H54 (cell line): ENCODE results near the gene ALG9.

Experiments
- DNase-seq: peaks from one replicate; pipeline ENCODE4 v3.0.0; 2011; ENCODE audit warnings: low spot score, mixed read lengths; ENCODE audit not compliant: insufficient read length
- FAIRE-seq: peaks from 3 replicates; lab custom pipeline; 2011; peaks lifted over from hg19 to GRCh38; lab: Jason Lieb, UNC
- POLR2A ChIP-seq: IDR thresholded peaks from 2 replicates; pipeline ENCODE4 v1.6.1; 2011; ENCODE audit warnings: low read depth, mild to moderate bottlenecking, low read length

ALG9 gene

DNA sequence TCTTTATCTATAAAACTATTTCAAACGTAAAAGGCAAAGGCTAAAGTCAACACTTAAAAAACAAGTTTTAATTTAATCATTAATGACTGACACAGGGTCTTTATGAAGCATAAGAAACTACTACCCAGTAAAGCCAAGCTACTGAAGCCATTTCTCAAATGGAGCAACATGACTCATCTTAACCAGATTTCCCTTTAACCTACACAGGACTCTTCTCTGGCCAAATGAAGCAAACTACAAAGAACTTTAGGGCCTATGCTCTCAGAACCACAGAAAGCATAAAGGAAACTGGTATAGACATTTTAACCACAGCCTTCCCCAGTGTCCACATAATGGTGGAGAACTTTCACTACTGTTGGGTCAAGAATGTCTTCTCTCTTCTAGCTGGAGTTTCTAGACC lies 34.7 kb downstream of the ALG9 start:
- DNase-seq (no peak), FAIRE-seq (peak; percentile 20)
- no peak for TF ChIP-seq POLR2A

DNA sequence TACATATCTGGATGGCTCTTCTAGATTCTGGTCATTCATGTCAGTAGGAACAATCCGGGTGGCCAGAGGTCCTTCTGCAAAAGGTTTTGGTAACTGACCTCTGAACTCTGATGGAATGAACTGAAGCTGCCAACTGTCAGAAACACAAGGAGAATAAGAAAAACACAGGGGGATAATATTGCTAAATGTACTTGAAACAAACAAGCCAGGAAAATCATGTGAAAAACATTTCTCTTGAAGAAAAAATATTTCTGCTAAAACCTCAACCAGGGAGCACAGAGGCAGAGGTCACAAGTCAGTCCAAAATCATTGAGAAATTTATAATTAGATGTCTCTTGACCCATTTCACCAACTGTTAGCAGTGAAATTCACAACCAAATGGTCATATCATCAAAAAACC lies 35.2 kb downstream of the ALG9 start:
- DNase-seq (no peak), FAIRE-seq (no peak)
- no peak for TF ChIP-seq POLR2A

DNA sequence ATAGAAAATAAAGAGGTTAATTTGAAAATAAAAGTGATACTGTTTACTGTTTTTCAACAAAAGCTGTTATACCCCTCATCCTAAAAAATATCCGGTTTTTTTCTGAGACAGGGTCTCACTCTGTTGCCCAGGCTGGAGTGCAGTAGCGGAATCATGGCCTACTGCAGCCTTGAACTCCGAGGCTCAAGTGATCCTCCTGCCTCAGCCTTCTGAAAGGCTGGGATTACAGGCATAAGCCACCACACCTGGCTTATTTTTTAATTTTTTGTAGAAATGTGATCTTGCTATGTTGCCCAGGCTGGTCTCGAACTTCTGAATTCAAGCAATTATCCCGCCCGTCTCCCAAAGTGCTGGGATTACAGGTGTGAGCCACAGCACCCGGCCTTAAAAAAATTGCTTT lies 35.7 kb downstream of the ALG9 start:
- TF ChIP-seq POLR2A = no peak
- FAIRE-seq (no peak), DNase-seq (no peak)

DNA sequence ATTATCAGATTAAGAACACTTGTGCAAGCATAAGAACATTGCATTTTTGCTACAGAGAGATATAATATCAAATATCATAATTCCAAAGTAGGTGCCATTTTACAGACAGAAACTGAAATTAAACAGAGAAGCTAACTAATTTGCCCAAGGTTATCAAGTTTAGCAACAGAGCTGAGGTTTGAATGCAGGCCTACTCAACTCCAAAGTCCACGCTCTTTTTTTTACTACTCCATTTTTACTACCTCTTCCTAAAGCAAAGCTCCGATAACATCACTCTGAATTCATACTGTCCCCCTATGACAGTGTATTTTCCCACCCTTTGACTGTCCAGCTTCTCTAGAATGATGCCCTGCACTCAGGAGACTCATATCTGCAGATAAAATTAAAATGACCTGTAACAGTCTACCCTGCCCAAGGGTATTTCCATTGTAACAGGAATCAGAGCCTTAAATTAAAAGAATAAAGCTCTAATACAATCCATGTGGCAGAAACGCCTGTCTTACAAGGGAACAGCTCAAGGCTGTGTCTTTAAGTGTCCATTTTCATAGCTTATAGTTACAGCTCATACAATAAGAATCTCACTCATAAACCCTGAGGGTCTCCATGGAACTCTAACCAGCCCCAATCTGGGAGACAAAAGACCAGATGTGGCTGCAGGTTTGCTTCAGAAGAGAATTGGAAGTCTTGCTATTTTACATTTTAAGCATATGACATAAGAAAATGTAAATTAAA lies 36.8 kb downstream of the ALG9 start:
- FAIRE-seq (no peak), DNase-seq (no peak)
- TF ChIP-seq POLR2A = no peak

DNA sequence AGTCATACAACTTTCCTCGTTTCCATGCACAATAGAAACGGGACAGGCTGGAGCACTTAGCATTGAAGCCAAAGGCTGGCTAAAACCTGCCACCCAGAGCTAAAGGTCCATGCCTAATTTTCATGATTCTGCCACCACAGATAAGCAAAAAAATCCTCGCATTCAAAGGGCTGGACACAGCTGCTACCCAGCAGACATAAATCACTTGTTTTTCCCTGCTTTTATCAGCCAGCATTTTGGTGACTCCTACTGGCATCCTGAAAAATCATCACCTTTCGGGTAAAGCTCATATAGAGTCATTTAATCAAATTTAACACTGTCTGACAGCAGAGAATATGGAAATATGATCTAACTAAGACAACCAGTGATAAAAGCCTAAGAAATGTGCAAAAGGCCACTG lies 37.9 kb downstream of the ALG9 start:
- TF ChIP-seq POLR2A = no peak
- FAIRE-seq (no peak), DNase-seq (no peak)

DNA sequence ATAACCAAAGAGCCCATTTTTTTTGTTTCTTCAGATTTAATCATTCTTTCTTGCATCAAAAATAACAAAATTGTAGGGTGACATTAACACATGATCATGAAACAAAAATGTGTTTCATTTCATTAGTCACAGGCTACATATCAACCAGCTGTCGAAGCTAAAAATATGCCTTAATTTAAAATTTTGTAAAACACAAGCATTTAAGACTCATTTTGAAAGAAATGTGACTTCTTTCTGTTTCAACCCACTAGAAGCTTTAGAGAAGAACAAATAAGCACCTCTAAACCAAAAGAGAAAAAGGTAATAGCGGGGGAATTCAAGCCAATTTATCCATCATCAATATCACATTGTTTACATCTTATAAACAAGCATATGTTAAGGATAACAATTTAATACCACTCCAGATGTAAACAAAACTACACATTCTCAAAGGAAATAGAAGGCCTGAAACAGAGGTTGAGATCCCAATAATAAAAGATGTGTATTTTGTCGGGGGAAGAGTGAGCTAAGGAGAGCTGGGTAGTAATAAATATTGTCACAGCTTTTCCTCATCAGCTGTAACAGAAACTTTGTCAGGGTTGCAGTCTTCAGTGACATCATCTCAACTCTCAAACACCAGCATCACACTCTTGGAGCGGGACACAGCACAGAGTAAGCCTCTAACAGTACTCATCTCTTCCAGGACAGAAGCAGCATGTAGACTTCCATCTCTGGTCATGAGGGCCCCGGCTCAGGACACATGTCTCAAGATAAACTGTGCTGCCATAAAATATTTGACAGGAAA lies 42.0 kb downstream of the ALG9 start:
- FAIRE-seq (no peak), DNase-seq (no peak)

DNA sequence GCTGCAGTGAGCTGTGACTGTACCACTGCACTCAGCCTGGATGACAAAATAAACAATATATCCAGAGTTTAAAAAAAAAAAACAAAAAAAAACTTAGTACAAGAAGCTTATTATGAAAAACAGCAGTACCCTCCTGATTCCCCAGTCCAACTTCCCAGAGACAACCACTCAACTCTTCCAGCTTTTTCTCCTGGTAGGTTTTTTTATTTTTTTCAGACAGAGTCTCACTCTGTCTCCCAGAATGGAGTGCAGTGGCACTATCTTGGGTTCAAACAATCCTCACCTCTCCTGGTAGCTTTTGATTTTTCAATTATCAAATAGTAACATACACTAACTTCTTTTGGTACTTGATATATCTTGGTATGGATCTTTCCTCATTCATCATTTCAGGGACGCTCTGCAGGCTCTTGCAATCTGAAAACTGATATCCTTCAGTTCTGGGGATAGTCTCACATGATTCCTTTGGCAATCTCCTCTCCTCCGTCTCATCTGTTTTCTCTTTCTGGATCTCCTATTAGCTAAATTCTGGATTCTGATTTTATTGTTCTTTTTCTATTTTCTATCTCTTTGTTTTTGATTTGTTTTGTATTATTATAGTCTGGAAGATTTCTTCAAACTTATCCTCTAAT lies 44.9 kb downstream of the ALG9 start:
- FAIRE-seq (no peak), DNase-seq (no peak)

More for the DNA sequence above, 42.0 kb downstream of the ALG9 start:
- TF ChIP-seq POLR2A = no peak

DNA sequence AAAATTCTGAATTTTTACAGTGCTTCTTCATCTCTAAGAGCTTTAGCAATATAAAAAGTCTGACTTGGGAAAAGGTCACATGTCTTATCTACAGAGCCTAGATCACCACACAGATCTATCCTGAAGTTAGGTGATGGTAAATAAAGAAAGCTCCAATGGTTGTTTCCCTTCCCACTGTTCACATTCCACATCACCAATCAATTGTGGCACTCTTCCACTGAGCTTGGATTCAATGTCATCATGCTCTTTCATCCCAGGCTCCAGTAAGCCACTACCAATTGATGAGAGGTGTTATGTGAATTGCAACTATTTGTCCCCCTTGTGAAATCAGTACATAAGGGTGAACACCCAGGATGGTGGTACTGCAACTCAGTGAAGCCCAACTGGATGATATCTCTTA lies 47.8 kb downstream of the ALG9 start:
- no peak for TF ChIP-seq POLR2A
- FAIRE-seq (peak; percentile 6), DNase-seq (no peak)

More for the DNA sequence above, 44.9 kb downstream of the ALG9 start:
- TF ChIP-seq POLR2A = no peak

DNA sequence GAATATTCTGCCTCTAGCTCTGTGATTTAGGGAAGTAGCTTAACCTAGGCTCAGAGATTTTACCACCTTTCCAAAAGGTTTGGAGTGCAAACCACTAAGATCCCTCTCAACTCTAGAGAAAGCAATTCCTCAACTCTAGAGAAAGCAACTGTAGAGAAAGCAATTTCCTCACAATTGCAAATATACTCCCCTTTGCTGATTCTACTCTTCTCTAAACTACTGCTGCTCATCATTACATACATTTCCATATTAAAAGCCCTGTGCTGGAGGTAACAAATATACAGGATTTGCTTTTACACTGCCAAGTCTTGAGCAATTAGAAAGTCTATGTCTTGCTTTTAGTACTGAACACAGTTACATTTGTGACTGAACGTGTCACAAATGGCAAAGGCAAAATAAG lies 48.2 kb downstream of the ALG9 start:
- FAIRE-seq (no peak), DNase-seq (no peak)
- no peak for TF ChIP-seq POLR2A

DNA sequence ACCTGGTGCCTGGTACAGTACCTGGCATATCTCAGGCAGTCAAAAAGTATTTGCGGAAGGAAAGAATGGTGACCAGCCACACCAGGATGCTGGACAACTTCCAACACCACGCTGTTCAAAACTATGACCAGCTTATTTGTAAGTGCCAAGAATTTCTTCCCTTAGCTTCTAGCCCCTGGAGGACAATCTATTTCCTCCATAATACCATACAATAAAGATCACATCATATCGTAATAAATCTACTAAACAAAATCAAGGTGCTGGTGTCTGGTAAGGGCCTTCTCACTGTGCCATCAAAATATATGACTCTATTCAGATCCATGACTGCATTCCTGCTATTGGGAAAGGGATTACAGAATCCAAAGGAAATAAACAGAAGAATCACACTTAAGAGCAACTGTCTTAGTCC lies 51.5 kb downstream of the ALG9 start:
- no peak for TF ChIP-seq POLR2A
- FAIRE-seq (no peak), DNase-seq (no peak)

DNA sequence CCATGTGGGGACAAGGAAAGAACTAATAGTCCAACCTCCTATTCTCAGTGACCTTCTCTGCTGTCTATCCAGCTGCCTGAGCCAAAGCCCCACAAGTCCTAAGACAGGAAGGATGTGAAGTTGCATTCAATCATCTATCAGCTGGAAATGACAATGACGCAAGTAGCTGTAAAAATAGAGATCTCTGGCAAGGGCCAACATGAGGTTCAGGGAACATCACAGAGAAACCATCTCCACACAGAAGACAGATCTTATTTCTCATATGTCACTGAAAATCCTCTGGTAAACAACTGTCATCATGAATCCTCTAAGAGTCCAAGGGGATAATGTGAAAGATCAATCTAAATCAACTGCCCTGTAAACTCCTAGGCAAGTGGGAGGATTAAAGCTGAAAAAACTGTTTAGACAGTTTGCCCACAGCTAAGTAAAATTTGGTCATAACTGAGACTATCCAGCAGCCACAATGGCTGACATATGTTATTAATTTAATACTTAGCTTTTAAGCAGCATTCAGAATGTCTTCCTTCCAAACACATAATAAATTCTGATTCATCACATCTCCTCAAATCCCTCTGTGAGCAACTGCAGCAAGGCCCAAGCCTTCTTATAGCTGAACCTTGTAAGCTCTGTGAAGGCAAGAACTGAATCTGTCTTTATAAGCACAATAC lies 52.1 kb downstream of the ALG9 start:
- no peak for FAIRE-seq
- no peak for DNase-seq
- TF ChIP-seq POLR2A = no peak

DNA sequence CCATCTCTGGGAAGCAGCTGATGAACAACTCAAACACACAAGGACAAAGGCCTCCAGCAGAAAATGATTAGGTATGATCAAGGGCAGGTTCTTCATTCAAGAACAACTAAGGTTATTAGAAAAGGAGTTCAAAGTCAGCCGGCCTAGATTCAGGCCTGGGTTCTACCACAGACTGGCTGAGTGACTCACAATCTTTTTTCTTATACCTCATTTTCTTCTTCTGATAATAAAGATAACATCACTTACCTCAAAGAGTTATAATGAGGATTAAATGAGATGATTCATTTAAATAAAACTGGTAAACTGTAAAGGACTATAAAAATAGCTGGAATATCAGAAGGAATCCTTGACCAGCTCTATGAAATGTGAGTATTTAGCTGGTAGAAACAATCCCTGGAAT lies 55.9 kb downstream of the ALG9 start:
- TF ChIP-seq POLR2A = no peak
- FAIRE-seq (no peak), DNase-seq (no peak)

DNA sequence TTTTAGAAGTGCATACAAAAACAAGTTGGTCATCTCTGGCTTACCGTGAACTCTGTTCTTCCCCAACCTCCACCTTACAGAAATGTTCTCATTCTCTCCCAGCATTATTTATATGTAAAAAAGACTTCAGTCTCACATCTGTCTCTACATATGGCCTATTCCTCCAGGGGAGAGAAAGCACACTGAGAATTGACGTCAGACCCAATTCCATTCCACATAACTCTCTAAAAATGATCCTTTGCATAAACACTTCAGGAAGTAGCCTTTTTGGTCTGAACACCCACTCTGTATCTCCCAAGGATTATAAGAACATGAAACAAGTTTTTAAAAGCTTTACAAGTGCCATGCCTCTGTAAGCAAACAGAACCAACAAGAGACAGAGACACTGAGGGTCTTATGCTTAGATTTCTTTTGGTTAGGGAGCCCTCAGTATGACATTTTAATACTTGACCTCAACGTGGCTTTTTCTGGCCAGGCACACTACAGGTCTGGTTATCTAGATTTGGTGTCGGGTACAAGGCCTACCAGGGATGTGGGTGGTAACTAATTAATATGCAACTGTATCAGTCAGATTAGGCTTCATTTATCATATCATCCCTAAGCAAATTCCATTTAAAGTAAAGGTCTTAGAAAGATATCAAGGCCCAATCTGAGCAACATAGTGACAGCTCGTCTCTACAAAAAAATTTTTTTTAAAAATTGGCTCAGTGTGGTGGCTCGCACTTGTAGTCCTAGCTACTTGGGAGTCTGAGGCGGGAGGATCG lies 56.6 kb downstream of the ALG9 start:
- no peak for DNase-seq
- no peak for FAIRE-seq
- TF ChIP-seq POLR2A = no peak
